ENCODE results near the gene PAOX. TPM values are rescaled to one million over a fixed set of nuclear protein-coding genes. Genes with fewer than 3 reads are reported as not detected.

Gene PAOX
- total and polyA plus RNA-seq, 2 of the 4 experiments (the other 2 are of a cell fraction), result 3.8 to 4.5 TPM

- ATAC-seq (ENCODE audit: low read depth), result no peak
- no peak overlapping the region for H2AK9ac ChIP-seq (replicated peaks; ENCODE audit: low read depth, low read length, poor library complexity)
- DNase-seq, result no peak
- H3K79me1 ChIP-seq (ENCODE audit: low read depth in 1 of 2, low read length in 2 of 2), result peaks cover under 1 to 4% of the 10 kb centered on the region in 2 experiments; a peak in 2 of 4 replicates
- H4K8ac ChIP-seq (ENCODE audit: low read depth in 2 of 2, low read length in 2 of 2), result no peak overlapping the region
- no peak overlapping the region for H2AFZ ChIP-seq (replicated peaks; ENCODE audit: low read length, poor library complexity)
- no peak overlapping the region for H4K5ac ChIP-seq (ENCODE audit: low read depth, low read length)
- no peak overlapping the region for H4K91ac ChIP-seq (ENCODE audit: insufficient read depth, low read depth, low read length)
- no peak overlapping the region for H3K9ac ChIP-seq (ENCODE audit: low read depth, low read length)
- H3K4me1 ChIP-seq (ENCODE audit: control insufficient read depth, insufficient read depth, low read length), result peaks cover 2% of the 10 kb centered on the region; the same call in 1 of the 2 replicates
- H3K4me3 ChIP-seq (ENCODE audit: insufficient read depth, low read depth, low read length), result no peak overlapping the region
- in situ Hi-C loops (cut with MboI; ENCODE audit: low sequenced_read_pairs), result no loop called here
- intact Hi-C loops (cut with micrococcal nuclease), result no loop called here
- H3K4me2 ChIP-seq (ENCODE audit: low read depth, low read length), result no peak overlapping the region
- no peak overlapping the region for H3K27ac ChIP-seq (ENCODE audit: insufficient read depth, low read length)
- no peak overlapping the region for H3K23ac ChIP-seq (ENCODE audit: low read depth, low read length)
- no peaks in the 10 kb centered on the region for H3K27me3 ChIP-seq (ENCODE audit: control insufficient read depth, insufficient read depth, low read length)
- H3K56ac ChIP-seq (ENCODE audit: extremely low read depth, insufficient read depth, low read length), result no peak overlapping the region
- 90% methylated on average over 10 of the region's 18 CpGs; no CpG with 5 or more reads in 1 of the 2 experiments for WGBS, 2 experiments (ENCODE audit: extremely low coverage in 2 of 2, insufficient read length in 1 of 2)
- no TSS peak for BruUV-seq (replicated peaks)
- no peak overlapping the region for H2BK120ac ChIP-seq (ENCODE audit: low read depth, low read length)
- H2BK20ac ChIP-seq (ENCODE audit: low read depth, low read length), result no peak overlapping the region
- dilution Hi-C loops (cut with HindIII; ENCODE audit: low sequenced_read_pairs, unreplicated experiment), result no loop called here
- ChIA-PET POLR2A (ENCODE audit: unreplicated experiment) (no interaction called here), CTCF (interaction anchor here (0.5 kb wide), 1 partner anchor 252 kb away, joined by 4 read pairs; no protein-coding TSS in a partner anchor)
- no peak overlapping the region for H2BK15ac ChIP-seq (ENCODE audit: low read depth, low read length)
- no peaks in the 10 kb centered on the region for H4K20me1 ChIP-seq (ENCODE audit: insufficient read depth, low read length)
- no peaks in the 10 kb centered on the region; the same call in 1 of the 2 replicates for H3K9me1 ChIP-seq (ENCODE audit: insufficient read depth, low read length)
- TF ChIP-seq, protein P1, sequence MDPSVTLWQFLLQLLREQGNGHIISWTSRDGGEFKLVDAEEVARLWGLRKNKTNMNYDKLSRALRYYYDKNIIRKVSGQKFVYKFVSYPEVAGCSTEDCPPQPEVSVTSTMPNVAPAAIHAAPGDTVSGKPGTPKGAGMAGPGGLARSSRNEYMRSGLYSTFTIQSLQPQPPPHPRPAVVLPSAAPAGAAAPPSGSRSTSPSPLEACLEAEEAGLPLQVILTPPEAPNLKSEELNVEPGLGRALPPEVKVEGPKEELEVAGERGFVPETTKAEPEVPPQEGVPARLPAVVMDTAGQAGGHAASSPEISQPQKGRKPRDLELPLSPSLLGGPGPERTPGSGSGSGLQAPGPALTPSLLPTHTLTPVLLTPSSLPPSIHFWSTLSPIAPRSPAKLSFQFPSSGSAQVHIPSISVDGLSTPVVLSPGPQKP (IDR thresholded peaks at IDR 0.05; ENCODE audit: borderline replicate concordance, low read depth, low read length), result no peak
- TF ChIP-seq CTCF (conservative IDR thresholded peaks at IDR 0.05; ENCODE audit: low read depth, low read length) (no peak), CEBPB (IDR thresholded peaks at IDR 0.05; ENCODE audit: low read depth, low read length) (no peak), CHD1 (IDR thresholded peaks at IDR 0.05; ENCODE audit: low read depth, low read length) (no peak), MXI1 (IDR thresholded peaks at IDR 0.05; ENCODE audit: borderline replicate concordance, low read depth, low read length) (no peak), MAFK (IDR thresholded peaks at IDR 0.05; ENCODE audit: low read depth, low read length) (no peak), FOS (IDR thresholded peaks at IDR 0.05; ENCODE audit: low read depth, low read length) (no peak), POLR2A (IDR thresholded peaks at IDR 0.05; ENCODE audit: low read depth, low read length) (no peak), NFE2L2 (IDR thresholded peaks at IDR 0.05; ENCODE audit: low read depth, low read length) (no peak), SMC3 (IDR thresholded peaks at IDR 0.05; ENCODE audit: low read depth, low read length) (no peak), MAZ (IDR thresholded peaks at IDR 0.05; ENCODE audit: borderline replicate concordance, low read depth, low read length) (no peak), BHLHE40 (IDR thresholded peaks at IDR 0.05; ENCODE audit: low read depth, low read length) (no peak), RFX5 (IDR thresholded peaks at IDR 0.05; ENCODE audit: low read depth, low read length) (no peak), RAD21 (IDR thresholded peaks at IDR 0.05; ENCODE audit: low read length) (no peak)
- TF ChIP-seq, protein P2, sequence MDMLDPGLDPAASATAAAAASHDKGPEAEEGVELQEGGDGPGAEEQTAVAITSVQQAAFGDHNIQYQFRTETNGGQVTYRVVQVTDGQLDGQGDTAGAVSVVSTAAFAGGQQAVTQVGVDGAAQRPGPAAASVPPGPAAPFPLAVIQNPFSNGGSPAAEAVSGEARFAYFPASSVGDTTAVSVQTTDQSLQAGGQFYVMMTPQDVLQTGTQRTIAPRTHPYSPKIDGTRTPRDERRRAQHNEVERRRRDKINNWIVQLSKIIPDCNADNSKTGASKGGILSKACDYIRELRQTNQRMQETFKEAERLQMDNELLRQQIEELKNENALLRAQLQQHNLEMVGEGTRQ (IDR thresholded peaks at IDR 0.05; ENCODE audit: low read depth, low read length), result no peak
- peaks cover 39% of the 10 kb centered on the region for H3K36me3 ChIP-seq (ENCODE audit: control insufficient read depth, insufficient read depth, low read length)
- H2AK5ac ChIP-seq (ENCODE audit: low read depth, low read length), result no peak overlapping the region
- H3K18ac ChIP-seq (ENCODE audit: low read depth, low read length), result no peak overlapping the region
- no peak overlapping the region for H2BK5ac ChIP-seq (ENCODE audit: low read depth, low read length, poor library complexity, severe bottlenecking)
- H3K4ac ChIP-seq (ENCODE audit: low read depth, low read length), result no peak overlapping the region
- no peaks in the 10 kb centered on the region for H3K9me3 ChIP-seq (ENCODE audit: control insufficient read depth, insufficient read depth, low read length)
- H3K14ac ChIP-seq (replicated peaks; ENCODE audit: low read depth, low read length), result no peak overlapping the region
Measured at GRCh38 chr10:133361773-133362441, 17.2 kb upstream of the PAOX start.
